Glomerular visceral epithelial cell (primary cell): Measurements from ENCODE around the gene PDE6D.

ENCODE experiments used
- DNase-seq: peaks from one replicate; pipeline ENCODE4 v3.0.0-alpha.2; 2016; ENCODE audit errors: extremely low spot score

The PDE6D gene

DNA sequence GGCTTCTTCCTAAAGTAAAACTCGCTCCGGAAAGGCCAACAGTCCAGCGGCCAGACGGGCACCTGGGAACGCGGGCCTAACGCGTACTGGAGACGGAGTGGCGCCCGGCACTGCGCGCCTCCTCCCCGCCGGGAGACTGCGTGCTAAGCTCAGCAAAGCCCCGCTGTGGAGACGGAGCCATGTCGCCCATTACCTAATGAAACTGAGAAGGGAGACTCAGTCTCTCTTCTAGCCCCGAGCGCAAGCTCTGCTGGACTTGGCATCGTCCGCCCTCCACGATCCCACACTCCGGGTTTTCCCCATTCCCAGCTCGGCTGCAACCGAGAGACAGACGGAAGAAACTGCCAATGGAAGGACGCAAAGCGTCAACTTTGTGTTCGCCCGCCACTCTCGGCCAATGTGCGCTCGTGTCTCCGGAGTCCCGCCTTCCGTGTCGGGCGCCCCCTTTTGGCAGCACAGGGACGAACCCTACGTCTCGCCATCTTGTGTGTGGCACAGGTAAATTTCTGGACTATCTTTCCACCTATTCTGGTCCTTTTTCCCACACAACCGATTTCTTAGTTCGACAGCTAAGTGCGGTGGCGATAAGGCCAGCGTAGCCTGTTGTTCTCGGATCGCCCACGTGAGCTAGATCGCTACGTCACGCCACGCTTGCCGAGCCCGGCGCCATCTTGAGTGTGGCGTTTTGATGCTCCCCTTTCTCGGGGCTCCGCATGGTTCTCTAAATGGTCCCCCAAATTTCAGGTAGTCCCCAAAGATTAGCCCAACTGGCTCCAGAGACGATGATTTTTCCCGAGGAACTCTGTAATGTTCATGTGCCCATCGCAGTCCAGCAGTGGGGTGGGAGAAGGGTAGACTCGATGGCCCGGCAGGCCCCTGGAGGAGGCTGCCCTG lies 74.1 kb downstream of the PDE6D start:
- peak; percentile 99 for DNase-seq

DNA sequence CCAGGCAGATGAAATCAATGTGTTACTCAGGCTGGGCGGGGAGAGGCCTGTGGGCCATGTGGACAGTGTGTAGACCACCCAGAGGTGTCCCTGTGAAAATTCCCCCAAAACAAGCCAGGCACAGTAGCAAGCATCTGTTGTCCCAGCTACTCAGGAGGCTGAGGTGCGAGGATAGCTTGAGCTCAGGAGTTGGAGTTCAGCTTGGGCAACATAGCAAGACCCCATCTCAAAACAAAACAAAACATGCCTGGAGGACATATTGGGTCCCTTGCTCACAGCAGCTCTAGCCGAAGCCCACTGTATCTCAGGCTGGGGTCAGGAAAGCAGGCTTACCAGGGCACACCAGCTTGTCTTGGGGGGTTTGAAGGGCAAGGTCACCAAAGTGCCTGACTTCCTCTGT lies 77.1 kb downstream of the PDE6D start:
- DNase-seq = no peak

DNA sequence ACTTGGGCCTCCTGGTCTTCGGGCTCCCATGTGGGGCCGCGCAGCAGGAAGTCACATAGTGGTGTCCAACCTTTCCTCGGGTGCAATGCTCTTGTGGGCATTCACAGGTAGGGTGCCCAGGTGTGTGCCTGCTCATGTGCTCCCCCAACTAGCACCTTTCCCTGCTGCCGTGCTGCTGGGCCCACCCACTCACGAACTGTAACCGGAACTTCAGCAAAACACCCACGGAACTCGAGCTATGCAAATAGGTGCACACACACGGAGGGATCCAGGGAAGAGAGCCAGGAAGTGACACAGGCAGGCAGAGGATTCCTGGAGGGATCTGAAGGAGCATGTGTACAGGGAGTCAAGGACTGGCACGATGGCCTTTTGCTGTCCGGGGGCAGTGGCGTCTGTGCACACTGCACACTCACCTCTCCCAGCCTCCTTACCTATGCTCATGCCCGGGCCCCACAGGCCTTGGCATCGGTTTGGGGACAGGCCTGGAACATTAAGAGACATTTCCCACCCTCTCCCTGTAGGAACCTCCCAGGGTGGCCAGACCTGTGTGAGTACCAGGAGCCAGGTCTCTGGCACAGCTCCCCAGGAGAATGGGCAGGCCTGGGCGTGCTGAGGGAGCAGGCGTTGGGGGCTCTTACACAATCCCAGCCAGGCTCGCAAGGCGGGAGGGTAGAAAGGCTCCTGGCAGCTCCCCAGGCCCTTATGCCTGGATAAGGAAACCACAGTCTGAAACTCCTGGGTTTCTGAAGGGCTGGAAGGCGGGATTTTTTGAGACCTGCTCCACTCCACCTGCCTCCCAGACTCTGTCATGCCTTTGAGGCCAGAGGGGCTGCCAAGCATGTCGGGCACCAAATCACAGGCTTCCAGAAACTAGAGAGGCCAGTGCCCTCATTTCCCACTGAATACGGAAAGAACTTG lies 79.4 kb downstream of the PDE6D start:
- DNase-seq = peak; percentile 88

DNA sequence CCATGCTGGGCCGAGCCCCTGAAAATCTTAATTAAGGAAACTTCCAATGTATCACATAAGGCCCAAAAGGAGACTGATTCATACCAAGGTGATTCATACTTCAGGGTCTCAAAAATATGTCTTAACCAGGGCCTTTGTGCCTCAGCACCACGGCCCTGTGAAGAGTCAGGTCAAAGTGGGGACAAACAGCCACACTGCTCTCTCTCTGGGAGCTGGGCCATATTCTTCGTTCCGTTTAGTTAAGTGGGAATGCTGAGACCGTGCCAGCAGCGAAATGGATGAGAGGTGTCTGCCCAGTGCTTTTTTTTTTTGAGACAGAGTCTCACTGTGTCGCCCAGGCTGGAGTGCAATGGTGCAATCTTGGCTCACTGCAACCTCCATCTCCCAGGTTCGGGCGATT lies 82.1 kb downstream of the PDE6D start:
- no peak for DNase-seq

DNA sequence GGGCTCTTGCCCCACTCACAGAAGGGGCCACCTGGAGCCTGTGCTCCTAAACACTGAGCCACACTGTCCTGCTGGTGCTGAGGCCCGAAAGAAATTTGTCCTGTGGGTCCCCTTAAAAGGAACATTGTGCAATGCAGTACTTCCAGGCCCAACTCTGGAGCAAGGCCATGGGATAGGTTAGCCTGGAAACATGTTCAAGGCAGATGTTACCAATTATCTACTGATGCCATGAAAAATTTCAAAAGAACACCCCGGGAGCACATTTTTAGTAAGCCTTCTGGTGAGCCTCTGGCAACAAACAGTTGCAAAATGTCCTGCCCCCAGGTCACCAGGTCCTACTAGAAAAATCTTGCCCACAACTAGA lies 85.1 kb downstream of the PDE6D start:
- no peak for DNase-seq

DNA sequence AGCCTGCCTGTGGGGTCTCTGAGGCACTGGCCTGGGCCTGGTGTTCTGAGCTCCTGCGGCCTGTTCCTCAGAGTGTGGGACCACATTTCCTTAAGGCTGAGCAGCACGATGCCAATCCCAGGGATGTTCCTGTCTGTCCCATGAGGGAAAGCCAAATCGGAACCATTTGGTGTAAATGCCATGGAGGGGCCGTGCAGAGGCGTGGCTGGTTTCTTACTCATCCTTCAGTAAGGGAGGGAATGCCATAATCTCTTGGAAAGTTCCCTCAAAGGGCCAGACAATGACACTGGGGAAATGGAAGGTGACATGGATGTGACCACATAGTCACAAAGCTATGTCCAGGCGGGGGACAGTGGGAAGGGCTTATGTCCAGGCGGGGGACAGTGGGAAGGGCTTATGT lies 87.1 kb downstream of the PDE6D start:
- no peak for DNase-seq

DNA sequence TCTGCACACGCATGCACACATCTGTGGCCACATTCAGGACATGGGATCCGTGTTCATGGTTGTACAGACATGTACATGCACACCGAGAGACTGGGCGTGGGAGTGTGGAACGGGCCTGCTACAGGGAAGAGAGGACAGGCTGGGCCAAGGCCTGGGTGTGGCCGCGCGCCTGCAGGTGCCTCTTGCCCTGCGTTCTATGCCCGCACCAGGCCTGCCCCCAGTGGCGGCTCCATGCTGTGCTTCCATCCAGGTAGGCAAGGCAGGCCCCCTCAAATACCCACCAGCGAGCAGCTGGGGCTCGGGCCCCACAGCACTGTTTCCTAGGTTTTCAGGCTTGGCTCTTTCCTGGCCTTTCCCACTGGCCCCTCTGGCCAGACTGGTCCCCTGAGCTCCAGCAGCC lies 88.2 kb downstream of the PDE6D start:
- DNase-seq = no peak

DNA sequence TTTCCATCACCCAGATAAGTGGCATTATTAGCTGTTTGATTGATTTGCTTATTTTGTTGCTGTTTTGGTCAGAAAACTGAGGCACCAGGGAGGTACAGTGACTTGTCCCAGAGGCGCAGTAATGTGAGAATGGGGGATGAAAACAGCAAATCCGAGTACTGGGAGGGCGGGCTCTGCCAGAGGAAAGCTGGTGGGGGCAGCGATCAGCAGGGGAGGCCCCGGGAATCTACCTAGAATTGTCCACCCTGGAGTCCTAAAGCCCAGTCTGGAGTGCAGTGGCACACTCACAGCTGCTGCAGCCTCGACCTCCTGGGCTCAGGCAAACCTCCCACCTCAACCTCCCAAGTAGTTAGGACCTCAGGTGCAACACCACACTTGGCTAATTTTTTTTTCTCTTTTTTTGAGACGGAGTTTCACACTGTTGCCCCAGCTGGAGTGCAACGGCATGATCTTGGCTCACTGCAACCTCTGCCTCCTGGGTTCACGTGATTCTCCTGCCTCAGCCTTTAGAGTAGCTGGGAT lies 89.8 kb downstream of the PDE6D start:
- DNase-seq = no peak

DNA sequence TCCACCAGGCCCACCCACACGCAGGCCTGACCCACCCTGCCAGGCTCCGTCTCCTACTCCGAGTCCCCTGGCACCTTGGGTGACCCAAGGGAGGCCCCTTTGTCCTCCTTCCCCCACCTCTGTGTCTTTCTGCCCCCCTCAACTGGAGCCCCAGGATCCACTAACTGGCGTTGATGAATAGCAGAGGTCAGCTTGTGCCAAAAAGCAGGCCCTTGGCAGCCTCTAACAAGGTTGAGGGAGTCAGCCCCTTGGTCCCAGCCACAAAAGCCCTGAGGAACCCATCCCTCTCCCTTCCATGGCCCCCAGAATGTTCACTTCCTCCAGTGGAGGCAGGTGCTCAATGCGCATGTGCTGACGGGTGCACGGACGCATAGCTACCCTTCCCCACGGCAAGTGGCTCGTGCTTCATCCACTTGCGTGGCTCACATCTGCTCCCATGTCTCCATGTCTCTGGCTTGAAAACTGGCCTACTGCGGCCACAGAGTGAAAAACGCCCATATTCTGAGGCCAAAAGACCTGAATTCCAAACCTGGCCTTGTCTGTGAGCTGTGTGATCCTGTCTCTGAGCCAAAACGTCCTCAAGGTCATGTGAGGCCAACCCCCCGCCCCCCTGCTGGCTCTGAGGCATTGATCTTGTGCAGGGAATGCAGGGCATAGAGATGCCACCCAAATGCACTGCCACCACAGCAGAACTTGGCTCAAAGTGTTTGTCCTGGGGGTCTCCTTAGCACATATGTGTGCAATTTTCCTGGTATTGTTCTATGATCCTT lies 91.8 kb downstream of the PDE6D start:
- DNase-seq = no peak

DNA sequence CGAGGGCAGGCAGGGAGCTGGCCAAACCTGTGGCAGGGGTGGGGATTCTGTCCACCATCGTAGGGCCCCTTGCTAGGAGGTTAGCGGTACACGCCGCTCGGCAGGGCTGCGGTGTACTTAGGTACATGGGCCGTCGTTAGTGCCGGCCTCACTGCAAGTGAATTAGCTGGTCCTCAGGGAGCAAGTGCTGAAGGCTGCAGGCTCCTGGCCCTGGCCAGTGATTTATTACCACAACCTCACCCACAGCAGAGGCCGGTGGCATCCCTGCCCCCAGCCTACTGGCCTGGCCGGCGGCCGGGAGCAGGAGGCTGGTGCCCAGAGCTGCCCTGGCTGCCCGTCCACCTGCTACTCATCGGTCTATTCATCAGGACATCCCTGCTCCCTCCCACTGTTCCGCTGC lies 92.4 kb downstream of the PDE6D start:
- no peak for DNase-seq

DNA sequence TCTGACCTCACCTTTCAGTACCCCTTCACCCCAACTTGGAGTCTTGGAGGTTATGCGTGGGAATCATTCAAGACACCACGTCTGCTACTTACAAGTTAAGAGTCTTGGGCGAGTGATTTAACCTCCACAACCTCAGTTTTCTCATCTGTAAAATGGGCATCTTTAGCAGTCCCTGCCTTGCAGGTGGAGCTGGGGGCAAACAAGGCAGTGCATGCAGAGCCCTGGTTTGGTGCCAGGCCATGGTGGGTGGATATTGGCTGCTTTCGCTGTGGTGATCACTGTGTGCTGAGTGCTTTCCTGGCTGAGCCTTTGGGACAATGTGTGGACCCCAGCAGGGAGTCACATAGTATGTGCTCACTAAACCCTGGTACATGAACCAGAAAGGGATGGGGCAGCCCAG lies 93.1 kb downstream of the PDE6D start:
- no peak for DNase-seq

DNA sequence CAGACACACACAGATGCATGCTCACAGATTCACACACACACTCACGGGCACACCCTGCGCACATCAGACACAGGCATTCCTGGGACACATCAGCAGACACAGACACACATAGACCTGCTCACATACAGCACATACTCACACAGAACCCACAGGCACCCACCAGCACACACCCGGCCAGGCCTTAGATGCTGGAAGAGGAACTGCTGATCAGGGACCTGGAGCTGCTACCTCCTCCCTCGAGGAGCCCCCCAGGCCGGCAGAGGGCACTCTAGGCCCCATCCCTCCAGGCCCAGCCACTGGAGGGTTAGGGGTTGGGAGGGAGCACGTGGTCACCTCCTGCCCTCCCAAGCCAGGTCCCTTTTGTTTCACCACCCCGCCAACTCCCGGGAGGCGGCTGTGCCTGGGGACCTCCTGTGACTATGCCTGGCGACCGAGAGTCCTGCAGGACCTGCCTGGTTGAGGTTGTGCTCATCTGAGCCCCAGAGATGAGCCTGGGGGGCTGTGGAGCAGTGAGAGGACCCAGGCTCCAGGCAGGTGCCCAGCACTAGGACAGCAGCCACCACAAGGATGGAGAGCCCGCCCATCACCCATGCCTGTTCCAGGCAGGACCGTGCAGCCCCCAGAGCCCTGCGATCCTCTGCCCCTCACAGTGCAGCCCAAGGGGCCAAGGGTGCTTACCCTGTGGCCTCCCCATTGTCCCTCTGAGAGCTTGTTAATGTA lies 93.8 kb downstream of the PDE6D start:
- DNase-seq = peak; percentile 63

DNA sequence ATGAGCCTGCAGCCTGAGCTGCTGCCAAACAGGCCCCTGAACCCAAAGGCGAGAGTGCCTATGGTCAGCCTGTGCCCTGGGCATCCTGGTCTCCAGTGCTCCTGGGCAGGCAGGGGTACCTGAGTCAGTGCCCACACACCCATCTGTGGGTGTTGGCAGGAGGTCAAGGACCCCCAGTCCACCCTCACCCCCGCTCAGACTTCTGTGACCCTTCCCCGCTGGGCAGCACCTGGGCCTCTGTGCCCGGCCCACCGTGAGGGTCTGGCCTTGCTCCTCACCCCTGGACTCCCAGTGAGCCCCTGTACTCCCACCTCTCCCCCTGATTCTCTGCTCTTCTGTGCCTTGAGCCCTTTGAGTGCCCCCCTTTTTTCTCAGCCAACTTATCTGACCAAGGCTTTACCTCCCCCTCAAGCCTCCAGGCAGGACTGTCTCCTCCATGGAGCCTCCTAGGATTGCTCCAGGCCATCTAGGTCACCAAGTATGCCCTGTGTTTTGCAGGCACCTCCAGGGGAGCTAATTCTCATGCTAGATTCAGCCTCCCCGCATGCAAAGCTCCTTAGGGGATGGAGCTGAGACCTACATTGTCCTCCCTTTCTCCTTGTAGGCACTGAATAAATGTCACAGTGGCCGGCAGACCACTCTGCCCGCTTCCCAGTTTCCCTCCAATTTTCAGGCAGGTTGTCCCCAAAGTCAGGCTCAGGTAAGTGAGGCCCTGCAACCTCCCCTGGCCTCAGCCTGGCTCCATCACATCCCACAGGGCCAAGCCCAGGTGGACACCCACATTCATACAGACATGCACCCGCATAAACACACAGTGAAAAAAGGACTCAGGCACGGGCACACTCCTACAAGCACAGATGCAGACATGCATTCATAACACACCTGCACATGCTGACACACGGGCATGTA lies 94.6 kb downstream of the PDE6D start:
- DNase-seq = no peak

DNA sequence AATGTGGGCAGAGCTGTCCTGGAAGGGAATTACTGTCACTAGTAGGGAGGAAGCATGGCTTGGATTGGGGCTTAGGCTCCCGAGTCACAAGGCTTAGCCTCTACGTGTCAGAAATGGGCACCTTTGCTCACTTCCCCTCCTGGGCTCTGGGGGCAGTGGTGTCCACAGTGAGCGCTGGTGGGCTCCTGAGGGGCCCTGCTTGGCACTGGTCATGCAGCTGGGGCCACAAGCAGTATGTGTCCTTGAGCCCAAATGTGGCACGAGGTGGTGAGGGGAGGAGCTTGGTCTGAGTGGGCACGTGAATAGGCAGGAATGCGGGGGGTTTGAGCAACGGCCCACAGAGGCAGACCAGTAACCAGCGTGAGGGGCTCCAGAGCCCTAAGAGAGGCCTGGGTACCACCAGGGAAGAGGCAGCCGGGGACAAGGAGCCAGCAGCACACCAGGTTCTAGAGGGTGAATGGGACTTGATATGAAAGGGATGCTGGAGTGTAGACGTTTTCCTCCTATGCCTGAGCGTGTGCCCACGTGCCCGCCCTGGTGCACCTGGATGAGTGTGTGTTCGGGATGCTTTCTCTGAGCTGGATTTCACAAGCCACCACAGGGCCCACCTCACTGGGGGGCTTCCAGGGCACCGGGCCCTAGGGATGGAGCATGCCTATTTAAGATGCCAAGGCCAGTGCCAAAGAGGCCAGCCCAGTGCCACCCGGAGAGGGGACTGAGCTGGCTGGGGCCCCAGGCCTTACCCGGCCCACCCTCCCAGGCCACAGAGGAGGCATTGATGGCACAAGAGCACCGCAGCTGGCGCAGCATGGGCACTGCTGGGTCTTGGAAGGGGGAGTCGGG lies 95.5 kb downstream of the PDE6D start:
- DNase-seq = no peak

DNA sequence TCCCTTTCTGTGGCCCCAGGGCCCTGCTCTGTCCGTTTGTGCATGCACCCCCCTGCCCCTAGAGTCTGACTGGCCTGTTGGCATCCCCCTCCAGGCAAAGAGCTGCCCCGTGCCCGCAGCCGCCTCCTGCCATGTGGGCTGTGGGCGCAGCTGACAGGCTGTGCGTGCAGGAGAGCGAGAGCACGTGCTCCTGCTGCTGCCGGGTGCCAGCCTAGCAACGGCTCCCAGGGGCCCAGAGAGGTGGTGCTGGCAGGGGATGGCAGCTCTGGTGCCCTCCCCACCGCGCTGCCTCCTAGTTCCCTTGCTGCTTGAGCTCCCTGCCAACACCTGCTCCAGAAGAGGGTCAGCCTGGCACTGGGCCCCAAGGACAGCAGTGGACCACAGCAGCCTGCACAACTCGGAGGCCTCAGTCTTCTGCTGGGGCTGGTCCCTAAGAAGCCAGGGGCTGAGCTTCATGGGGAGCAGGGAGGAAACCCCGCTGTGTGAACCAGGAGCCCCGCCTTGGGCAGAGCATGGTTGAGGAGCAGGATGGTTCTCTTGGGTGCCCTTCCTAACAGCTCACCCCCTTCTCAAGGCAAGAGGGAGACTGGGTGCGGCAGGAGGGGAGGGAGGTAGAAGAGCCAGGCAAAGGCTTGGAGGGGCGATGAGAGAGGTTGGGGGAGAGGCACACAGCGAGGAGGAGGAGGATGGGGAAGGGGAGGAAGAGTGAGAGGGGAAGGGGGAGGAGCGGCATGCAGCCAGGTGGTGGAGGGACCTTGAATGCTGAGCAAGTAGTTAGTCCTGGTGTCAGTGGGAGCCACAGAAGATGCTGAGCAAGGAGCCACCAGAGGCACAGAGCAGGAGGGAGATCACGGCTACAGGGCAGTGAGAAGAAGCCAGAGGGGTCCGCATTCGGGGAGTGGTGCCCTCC lies 96.5 kb downstream of the PDE6D start:
- DNase-seq = no peak

DNA sequence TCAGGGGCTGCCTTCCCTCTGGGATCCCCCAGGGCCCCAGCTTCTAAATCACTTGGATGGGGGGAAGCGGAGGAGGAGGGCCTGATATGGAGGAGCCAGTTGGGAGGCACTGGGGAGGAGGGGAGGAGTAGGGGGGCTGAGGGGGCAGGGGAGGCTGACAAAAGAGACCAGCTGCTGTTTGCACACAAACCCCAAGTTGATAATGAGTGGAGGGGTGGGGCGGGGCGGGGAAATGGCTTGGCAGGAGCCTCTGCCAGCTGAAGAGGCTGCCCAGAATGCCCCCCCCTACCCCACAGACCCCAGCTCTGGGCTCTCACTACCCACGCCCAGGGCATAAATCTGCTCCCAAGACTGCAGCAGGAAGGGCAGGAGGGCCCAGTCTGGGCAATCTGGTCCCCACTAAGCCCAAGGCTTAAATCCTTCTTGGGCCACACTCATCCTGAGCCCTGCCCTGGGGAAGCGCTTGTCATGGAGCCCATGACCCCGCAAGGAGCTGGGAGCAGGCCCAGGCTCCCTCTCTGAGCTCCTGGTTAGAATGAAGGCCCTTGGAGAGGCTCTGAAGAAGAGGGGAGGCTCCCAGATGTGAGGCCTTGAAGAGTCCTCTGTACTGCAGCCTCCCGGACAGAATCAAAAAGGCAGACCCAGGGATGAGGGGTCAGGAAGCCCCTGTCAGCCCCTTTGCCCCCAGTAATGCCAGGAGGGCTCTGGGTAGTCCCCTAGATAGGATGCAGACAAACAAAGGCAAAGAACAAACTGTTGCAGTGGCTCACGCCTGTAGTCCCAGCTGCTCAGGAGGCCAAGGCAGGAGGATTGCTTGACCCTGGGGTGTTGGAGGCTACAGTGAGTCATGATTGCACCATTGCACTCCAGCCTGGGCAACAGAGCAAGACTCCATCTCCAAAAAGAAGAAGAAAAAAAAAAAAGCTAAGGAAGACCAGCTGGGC lies 97.5 kb downstream of the PDE6D start:
- DNase-seq = no peak
